Muscle of back (tissue), 11 donors: ENCODE measurements around the gene PLXNA1. TPM values are rescaled to one million over a fixed set of nuclear protein-coding genes. Genes with fewer than 3 reads are reported as not detected.

Experiments used
- DNase-seq, 3 donors: peaks; one replicate each; pipeline versions ENCODE4 v3.0.0 to v3.0.0-alpha.2; 2013
- polyA plus RNA-seq, 10 donors: library from polyadenylated mRNA; unstranded; fragments of 120-200 nt; gene quantifications; one replicate each; pipeline ENCODE4 v1.2.1, GENCODE V29; 2013; ENCODE audit not compliant: insufficient read length in 10 of 10

PLXNA1 gene
- polyA plus RNA-seq, 10 donors: 29.9 to 44.2 (median 36.4) TPM

DNA sequence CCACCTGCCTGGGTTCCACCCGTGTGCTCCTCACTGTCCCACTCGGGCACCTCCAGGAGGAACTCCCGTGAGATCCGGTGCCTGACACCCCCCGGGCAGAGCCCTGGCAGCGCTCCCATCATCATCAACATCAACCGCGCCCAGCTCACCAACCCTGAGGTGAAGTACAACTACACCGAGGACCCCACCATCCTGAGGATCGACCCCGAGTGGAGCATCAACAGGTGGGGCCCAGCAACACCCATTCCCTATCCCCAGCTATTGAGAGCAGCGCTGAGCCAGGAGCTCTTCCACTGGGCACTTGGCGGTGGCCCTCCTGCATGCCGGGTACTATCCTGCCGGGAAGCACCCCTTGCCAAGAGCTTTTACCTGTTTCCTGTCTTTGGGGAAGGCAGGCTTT, 33.5 kb downstream of the PLXNA1 start:
- DNase-seq: no peak

DNA sequence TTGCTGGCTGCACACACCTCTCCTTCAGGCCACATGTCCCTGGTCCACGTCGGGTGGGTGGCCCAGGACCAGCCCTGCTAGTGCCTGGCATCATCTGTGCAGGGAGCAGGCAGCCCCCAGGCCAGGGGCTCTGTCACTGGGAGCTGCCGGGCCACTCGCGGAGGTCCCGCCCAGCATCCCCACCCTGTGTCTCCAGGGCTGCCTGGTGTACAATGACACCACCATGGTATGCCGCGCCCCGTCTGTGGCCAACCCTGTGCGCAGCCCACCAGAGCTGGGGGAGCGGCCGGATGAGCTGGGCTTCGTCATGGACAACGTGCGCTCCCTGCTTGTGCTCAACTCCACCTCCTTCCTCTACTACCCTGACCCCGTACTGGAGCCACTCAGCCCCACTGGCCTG, 34.3 kb downstream of the PLXNA1 start:
- DNase-seq: no peak

GRCh38 chr3:127017781-127018180, 34.9 kb downstream of the PLXNA1 start:
- DNase-seq: no peak

DNA sequence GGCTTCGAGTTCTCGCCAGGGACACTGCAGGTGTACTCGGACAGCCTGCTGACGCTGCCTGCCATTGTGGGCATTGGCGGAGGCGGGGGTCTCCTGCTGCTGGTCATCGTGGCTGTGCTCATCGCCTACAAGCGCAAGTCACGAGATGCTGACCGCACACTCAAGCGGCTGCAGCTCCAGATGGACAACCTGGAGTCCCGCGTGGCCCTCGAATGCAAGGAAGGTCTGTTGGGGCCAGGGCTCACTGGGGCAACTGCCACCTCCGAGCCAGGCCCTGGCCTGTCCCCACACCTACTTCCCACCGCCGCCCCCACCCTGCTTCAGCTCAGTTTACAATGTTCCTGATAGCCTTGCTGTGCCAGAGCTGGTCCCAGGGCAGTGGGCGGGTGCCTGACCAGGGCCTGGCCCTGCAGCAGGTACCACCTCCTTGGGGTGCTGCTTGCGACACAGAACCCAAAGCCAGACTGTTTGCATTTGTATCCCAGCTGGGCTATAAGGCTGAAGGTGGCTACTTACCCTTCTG, 35.5 kb downstream of the PLXNA1 start:
- DNase-seq: no peak

- no peak for DNase-seq
These were observed 36.5 kb downstream of the PLXNA1 start for GRCh38 chr3:127019449-127019848.

DNA sequence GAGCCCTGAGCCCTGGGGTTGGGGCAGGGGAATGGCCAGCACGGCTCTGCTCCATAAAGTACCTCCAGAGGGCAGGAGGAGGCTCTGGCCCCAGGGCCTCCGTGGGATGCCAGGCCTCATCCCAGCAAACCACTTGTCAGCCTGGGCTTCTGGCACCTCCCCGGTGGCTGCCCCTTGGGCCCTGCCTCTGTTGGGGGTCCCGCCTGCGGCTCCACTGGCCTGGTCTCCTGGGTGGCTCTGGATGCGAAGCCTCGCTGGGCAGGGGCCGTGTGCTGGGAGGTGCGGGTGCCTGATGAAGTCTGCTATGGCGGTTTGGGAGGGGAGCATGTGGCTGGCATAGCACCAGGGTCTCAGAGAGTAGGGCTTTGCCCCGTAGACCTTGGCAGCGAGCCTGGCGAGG, 37.6 kb downstream of the PLXNA1 start:
- DNase-seq: no peak

DNA sequence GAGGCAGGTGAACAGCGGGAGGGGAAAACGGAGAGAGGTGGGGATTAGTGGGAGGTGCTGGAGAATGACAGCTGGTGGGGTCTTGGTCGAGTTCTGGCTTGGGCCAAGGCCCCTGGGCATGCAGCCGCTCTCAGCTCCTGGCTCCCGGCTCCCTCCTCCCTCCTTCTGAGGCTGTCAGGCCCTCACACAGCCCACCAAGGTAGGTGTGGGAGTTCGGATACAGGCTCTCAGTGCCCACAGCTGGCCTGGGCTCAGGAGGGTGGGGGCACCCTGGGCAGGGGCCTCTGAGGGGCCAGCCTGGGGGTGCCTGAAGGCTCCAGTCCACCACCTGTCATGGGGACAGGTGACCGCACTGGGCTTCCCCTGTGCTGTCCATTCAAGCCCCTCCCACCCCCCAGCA, 39.9 kb downstream of the PLXNA1 start:
- DNase-seq: no peak

DNA sequence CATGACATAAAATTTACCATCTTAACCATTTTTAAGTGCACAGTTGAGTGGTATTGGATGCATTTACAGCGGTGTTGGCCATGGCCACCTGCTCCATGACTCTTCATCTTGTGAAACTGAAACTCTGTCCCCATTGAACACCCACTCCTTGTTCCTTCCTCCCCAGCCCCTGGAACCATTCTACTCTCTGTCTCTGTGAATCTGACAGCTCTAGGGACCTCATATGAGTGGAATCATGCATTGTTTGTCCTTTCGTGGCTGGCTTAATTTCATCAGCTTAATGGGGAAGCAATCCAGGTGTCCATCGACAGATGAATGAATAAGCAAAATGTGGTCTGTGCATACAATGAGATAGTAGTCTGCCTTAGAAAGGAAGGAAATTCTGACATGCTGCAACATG, 42.5 kb downstream of the PLXNA1 start:
- DNase-seq: no peak

- no peak for DNase-seq
These were observed 43.1 kb downstream of the PLXNA1 start for GRCh38 chr3:127026036-127026435.

DNA sequence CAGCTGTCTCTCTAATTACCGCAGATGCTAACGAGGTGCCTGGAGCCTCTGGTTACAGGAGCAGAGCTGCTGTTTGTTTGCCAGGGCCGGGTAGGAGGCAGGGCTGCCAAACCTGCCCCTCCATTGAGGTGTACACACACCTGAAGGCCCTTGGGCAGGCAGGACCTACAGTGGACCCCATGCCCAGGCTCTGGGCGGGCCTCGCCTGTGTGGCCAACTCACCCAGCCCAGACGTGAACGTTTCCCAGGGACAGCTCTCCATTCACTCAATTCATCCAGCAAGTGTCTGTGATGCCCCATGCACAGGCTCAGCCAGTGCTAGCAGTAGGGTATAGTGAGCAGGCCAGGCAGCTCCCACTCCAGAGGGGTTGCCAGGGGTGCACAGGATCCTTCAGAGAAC, 43.7 kb downstream of the PLXNA1 start:
- no peak for DNase-seq

DNA sequence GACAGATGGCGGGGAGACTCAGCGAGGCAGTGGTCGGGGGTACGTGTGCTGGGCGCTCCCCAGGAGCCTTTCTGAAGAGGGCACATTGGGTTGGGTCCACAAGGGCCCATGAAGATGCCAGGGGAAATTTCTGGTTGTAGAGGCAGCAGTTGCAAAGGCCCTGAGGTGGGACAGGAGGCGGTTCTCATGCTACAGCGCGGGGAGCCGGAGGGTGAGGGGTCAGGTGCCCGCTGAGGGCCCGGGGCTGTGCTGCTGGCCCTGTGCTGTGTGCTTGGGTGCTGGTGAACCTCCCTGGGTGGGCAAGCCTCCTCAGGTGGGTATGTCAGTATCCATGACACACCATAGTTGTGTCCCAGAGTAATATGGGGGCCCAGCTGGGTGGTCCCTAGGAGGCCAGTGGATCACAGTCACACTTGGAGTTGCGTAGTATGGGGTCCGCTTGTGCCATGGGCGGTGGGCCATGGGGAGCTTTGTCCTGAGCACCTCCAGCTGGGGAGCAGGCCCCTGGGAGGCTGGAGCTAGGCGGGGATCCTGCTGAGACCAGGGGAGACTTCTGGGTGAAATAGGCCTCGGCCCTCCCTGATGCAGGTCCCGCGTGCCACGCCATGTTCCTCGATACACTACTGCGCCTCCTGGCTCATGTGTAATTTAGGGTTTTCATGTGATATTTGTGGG, 44.3 kb downstream of the PLXNA1 start:
- DNase-seq: no peak

DNA sequence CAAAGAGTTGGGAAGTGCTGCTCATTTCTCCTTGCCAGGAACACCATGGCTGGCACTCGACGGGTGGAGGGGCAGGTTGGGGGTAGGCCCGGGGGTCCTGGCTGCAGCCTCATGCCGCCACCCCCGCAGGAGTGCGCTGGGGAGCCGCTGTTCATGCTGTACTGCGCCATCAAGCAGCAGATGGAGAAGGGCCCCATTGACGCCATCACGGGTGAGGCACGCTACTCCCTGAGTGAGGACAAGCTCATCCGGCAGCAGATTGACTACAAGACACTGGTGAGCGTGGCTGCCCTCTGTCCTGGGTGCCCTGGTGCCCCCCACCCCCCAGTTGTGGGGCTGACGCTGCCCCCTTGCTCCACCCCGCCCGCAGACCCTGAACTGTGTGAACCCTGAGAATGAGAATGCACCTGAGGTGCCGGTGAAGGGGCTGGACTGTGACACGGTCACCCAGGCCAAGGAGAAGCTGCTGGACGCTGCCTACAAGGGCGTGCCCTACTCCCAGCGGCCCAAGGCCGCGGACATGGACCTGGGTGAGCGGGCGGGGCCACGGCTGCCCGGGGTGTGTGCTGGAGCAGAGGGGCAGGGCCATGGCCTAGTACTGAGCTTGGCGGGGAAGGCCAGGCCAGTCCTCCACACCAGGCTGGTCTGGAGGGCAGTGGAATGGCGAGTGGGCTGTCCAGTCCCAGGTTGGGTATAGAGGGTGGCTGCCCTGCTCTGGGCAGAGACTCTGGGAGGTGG, 45.1 kb downstream of the PLXNA1 start:
- no peak for DNase-seq

DNA sequence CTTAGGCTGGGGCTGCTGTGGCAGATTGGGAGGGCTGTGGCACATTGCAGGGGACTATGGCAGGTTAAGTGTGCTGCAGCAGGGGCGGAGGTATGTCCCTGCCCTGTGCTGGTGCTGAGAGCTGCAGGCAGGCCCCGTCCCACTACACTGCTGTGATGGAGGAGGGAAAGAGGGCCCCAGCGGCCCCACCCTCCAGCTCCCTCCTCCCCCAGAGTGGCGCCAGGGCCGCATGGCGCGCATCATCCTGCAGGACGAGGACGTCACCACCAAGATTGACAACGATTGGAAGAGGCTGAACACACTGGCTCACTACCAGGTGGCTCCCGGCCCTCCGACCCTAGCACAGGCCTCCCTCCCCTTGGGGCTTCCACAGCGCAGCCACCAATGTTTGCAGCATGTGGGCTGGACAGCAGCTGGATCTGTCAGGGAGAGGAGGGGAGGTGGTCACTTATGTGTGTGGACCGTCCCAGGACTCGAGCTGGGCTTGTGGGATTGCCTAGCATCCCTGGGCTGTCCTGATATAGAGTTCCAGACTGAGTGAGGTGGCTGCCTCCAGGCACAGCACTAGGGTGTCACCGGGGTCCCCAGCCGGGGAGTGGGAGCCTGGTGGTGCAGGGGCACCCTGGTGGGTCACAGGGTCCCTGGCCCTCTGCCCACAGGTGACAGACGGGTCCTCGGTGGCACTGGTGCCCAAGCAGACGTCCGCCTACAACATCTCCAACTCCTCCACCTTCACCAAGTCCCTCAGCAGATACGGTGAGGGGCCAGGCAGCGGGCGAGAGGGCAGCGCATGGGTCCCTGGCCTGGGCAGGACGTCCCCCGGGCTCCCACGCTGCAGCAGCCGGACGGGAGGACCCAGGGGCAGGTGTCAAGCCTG, 46.1 kb downstream of the PLXNA1 start:
- DNase-seq: peak in 1 of 3 donors; percentile 72

GRCh38 chr3:127029658-127030507, 47.0 kb downstream of the PLXNA1 start:
- DNase-seq: no peak

DNA sequence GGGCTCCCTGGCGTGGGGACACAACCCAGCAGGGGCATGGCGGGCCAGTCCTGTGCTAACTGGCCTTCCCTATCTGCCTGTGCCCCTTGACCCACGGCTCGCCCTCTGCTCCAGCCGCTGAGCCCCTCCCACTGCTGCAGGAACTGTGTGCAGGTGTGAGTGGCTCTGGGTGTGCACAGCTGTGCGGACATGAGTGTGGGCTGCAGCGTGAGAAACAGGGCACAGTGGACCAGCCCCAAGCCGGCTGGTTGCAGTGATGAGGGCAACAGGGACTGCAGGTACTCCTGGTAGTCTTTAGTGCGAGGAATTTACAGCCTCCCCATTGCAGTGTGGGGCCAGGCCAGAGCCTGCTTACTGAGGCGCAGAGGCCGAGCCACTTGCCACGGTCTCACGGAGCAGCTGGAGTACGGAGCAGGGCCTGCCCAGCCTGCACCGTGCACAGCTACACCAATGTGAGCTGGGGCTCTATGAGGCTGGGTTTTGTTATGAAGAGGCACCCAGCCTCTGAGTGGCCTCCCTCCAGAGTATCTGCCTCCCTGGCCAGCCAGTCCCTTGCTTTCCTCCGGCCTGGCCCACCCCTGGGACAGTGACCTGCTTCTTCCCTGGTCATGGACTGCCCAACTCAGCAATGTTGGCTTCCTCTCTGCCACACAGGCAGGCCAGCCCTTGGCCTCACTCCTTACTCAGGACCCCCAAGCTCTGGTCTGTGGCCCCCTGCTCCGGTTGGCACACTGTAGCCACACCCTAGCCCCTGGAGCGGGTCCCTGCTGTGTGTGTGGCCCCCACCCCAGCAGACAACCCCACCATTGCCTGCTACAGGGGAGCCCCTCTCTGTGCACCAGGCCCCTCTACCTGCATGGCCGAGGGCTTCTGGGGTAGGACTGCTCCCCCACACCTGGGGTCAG, 47.8 kb downstream of the PLXNA1 start:
- no peak for DNase-seq

- DNase-seq: no peak
These were observed 48.5 kb downstream of the PLXNA1 start for GRCh38 chr3:127031413-127031810.

DNA sequence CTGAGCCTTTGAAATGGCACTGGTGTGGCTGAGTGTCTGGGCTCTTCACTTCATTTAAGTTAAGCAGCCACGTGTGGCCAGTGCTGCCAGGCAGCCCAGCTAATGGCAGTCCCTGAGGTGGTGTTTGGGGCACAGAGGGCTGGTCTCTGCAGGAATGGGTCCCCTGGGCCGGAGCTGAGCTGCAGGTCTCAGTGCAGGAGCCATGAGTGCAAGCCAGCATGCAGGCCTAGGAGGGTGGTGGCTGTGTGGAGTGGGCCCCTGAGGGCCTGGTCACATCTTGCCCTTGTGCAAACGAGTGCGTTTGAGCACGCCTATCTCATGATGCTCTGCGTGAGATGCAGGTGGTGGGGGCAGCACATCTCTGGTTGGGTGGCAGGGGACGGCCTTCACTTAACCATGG, 48.9 kb downstream of the PLXNA1 start:
- no peak for DNase-seq

DNA sequence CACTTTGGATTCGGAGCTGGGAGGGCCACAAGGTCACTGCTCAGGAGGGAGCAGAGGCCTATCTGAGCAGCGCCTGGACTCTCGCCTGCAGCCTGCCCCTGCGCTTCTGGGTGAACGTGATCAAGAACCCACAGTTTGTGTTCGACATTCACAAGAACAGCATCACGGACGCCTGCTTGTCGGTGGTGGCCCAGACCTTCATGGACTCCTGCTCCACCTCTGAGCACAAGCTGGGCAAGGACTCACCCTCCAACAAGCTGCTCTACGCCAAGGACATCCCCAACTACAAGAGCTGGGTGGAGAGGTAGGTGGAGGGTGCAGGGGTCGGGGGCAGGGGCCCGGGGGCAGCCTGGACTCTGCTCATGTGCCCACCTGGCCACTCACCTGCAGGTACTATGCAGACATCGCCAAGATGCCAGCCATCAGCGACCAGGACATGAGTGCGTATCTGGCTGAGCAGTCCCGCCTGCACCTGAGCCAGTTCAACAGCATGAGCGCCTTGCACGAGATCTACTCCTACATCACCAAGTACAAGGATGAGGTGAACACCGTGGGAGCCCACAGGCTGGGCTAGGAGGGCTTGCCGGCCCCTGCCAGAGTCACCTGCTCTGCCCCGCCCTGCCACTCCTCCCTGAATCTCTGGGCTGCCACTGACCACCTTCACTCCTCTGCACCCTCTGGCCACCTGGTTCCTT, 49.5 kb downstream of the PLXNA1 start:
- no peak for DNase-seq
